Mesenchymal stem cell (in vitro differentiated cells and primary cell): ENCODE results near the gene MBP.

Source experiments
- DNase-seq: peaks from one replicate; pipeline ENCODE4 v3.0.0-alpha.2; 2013
- H2AFZ ChIP-seq: one replicate; pipeline ENCODE4 v1.6.1; 2013; ENCODE audit warnings: low read depth, mild to moderate bottlenecking, control low read depth, inconsistent platforms, low read length, moderate library complexity
- H2AK5ac ChIP-seq: 2 replicates; pipeline ENCODE4 v1.6.1; 2013; ENCODE audit warnings: low read length, moderate library complexity, mild to moderate bottlenecking, inconsistent platforms; ENCODE audit not compliant: severe bottlenecking
- H2BK120ac ChIP-seq: one replicate; pipeline ENCODE4 v1.6.1; 2013; ENCODE audit warnings: low read depth, mild to moderate bottlenecking, inconsistent platforms, low read length, moderate library complexity
- H2BK12ac ChIP-seq, 2 experiments: one replicate each; pipeline ENCODE4 v1.6.1; 2013; ENCODE audit warnings: inconsistent platforms in 2 of 2, low read length in 2 of 2, mild to moderate bottlenecking in 2 of 2, moderate library complexity in 2 of 2, control low read depth in 1 of 2
- H2BK15ac ChIP-seq: one replicate; pipeline ENCODE4 v1.6.1; 2013; ENCODE audit warnings: mild to moderate bottlenecking, low read depth, inconsistent platforms; ENCODE audit not compliant: poor library complexity, severe bottlenecking
- H2BK5ac ChIP-seq: 2 replicates; pipeline ENCODE4 v1.6.1; 2013; ENCODE audit warnings: low read depth, mild to moderate bottlenecking, low read length, control low read depth, inconsistent platforms; ENCODE audit not compliant: poor library complexity, severe bottlenecking
- H3K14ac ChIP-seq, 2 experiments: one replicate each; pipeline ENCODE4 v1.6.1; 2013; ENCODE audit warnings: inconsistent platforms in 2 of 2, low read length in 2 of 2, control low read depth in 1 of 2, mild to moderate bottlenecking in 1 of 2, moderate library complexity in 1 of 2
- H3K18ac ChIP-seq, 2 experiments: one replicate each; pipeline ENCODE4 v1.6.1; 2013; ENCODE audit warnings: inconsistent platforms in 2 of 2, low read length in 2 of 2, control low read depth in 1 of 2, low read depth in 1 of 2, mild to moderate bottlenecking in 1 of 2
- H3K23ac ChIP-seq, 2 experiments: one replicate each; pipeline ENCODE4 v1.6.1; 2013; ENCODE audit warnings: inconsistent platforms in 2 of 2, low read length in 2 of 2, mild to moderate bottlenecking in 2 of 2, moderate library complexity in 2 of 2, control low read depth in 1 of 2
- H3K27ac ChIP-seq: 2 replicates; pipeline ENCODE4 v1.5.1; 2013; ENCODE audit warnings: mild to moderate bottlenecking, moderate library complexity, low read length, control low read depth, inconsistent platforms; ENCODE audit not compliant: poor library complexity, severe bottlenecking
- H3K27me3 ChIP-seq, 2 experiments: 2 replicates each; pipeline versions ENCODE4 v1.6.1 to v1.7.0; 2013; ENCODE audit warnings: low read length in 2 of 2, mild to moderate bottlenecking in 2 of 2, moderate library complexity in 2 of 2, control low read depth in 1 of 2, inconsistent platforms in 1 of 2; ENCODE audit not compliant: control insufficient read depth in 1 of 2, insufficient read depth in 1 of 2
- H3K36me3 ChIP-seq, 2 experiments: 2 replicates each; pipeline versions ENCODE4 v1.6.1 to v1.7.0; 2013; ENCODE audit warnings: low read length in 2 of 2, control low read depth in 1 of 2, inconsistent platforms in 1 of 2, low read depth in 1 of 2, mild to moderate bottlenecking in 1 of 2; ENCODE audit not compliant: insufficient read depth in 2 of 2, control insufficient read depth in 1 of 2
- H3K4ac ChIP-seq, 2 experiments: one replicate each; pipeline ENCODE4 v1.6.1; 2013; ENCODE audit warnings: inconsistent platforms in 2 of 2, low read length in 2 of 2, mild to moderate bottlenecking in 2 of 2, moderate library complexity in 2 of 2, control low read depth in 1 of 2, low read depth in 1 of 2
- H3K4me1 ChIP-seq: 2 replicates; pipeline ENCODE4 v1.6.1; 2013; ENCODE audit warnings: low read depth, low read length, control low read depth; ENCODE audit not compliant: control insufficient read depth, insufficient read depth
- H3K4me2 ChIP-seq: 2 replicates; pipeline ENCODE4 v1.6.1; 2013; ENCODE audit warnings: low read length, mild to moderate bottlenecking, inconsistent platforms; ENCODE audit not compliant: poor library complexity, severe bottlenecking
- H3K4me3 ChIP-seq, 2 experiments: 2 replicates each; pipeline versions ENCODE4 v1.5.1 to v1.7.0; 2013; ENCODE audit warnings: low read length in 2 of 2, mild to moderate bottlenecking in 2 of 2, control low read depth in 1 of 2, low read depth in 1 of 2; ENCODE audit not compliant: insufficient read depth in 1 of 2
- H3K79me1 ChIP-seq: replicated peaks from 2 replicates; pipeline ENCODE4 v1.6.1; 2013; ENCODE audit warnings: mild to moderate bottlenecking, control low read depth, low read length, inconsistent platforms; ENCODE audit not compliant: poor library complexity, severe bottlenecking
- H3K9ac ChIP-seq: 2 replicates; pipeline ENCODE4 v1.7.0; 2013; ENCODE audit warnings: mild to moderate bottlenecking, low read length, moderate library complexity
- H3K9me3 ChIP-seq: 2 replicates; pipeline ENCODE4 v1.7.0; 2013; ENCODE audit warnings: mild to moderate bottlenecking, low read length; ENCODE audit not compliant: control insufficient read depth
- H4K8ac ChIP-seq: one replicate; pipeline ENCODE4 v1.6.1; 2013; ENCODE audit warnings: inconsistent platforms, mild to moderate bottlenecking, low read length, moderate library complexity
- H4K91ac ChIP-seq: one replicate; pipeline ENCODE4 v1.6.1; 2013; ENCODE audit warnings: mild to moderate bottlenecking, low read length, inconsistent platforms
- WGBS: methylation state at CpG from one replicate; pipeline ENCODE4 v1.1.7; 2013; ENCODE audit warnings: mixed read lengths; 5-methylcytosine and 5-hydroxymethylcytosine counted together

Gene MBP

GRCh38 chr18:77051581-77052296 lies 80.8 kb downstream of the MBP start:
- H3K23ac ChIP-seq, result no peak overlapping the region
- H3K4me1 ChIP-seq, result peaks cover 23% of the 10 kb centered on the region
- H2BK15ac ChIP-seq, result no peak overlapping the region
- H3K18ac ChIP-seq, result no peak overlapping the region
- peaks cover 21% of the 10 kb centered on the region for H3K79me1 ChIP-seq
- DNase-seq, result no peak
- H3K14ac ChIP-seq, result no peak overlapping the region
- H3K4me3 ChIP-seq, result no peak overlapping the region
- H3K4ac ChIP-seq, result no peak overlapping the region
- no peak overlapping the region for H2BK12ac ChIP-seq
- no peak overlapping the region for H2AK5ac ChIP-seq
- WGBS, result 96% methylated on average over 8 of the region's 14 CpGs
- H3K9me3 ChIP-seq, result no peaks in the 10 kb centered on the region
- H4K91ac ChIP-seq, result no peak overlapping the region
- no peak overlapping the region for H3K9ac ChIP-seq
- no peak overlapping the region for H3K27ac ChIP-seq
- H4K8ac ChIP-seq, result no peak overlapping the region
- no peak overlapping the region for H2AFZ ChIP-seq
- no peak overlapping the region for H2BK5ac ChIP-seq
- peaks cover 12 to 23% of the 10 kb centered on the region in 2 experiments for H3K36me3 ChIP-seq
- H3K27me3 ChIP-seq, result no peaks in the 10 kb centered on the region
- no peak overlapping the region for H2BK120ac ChIP-seq
- no peak overlapping the region for H3K4me2 ChIP-seq

- Histone ChIP-seq H3K4me1 (peaks cover 14% of the 10 kb centered on the region), H4K8ac (no peak overlapping the region), H2BK5ac (no peak overlapping the region), H4K91ac (no peak overlapping the region), H3K4ac (no peak overlapping the region), H2AK5ac (no peak overlapping the region), H2BK12ac (no peak overlapping the region), H3K23ac (no peak overlapping the region), H3K27me3 (no peaks in the 10 kb centered on the region), H3K27ac (no peak overlapping the region), H3K9ac (peak overlapping the region; percentile 84), H3K4me3 (no peak overlapping the region), H3K79me1 (peaks cover 21% of the 10 kb centered on the region), H2AFZ (no peak overlapping the region), H3K36me3 (peaks cover 16 to 39% of the 10 kb centered on the region in 2 experiments), H3K18ac (no peak overlapping the region), H2BK15ac (no peak overlapping the region), H3K9me3 (no peaks in the 10 kb centered on the region), H2BK120ac (no peak overlapping the region), H3K4me2 (no peak overlapping the region), H3K14ac (no peak overlapping the region)
- DNase-seq, result no peak
- WGBS, result 64% methylated on average over 2 of the region's 4 CpGs
These were observed 82.6 kb downstream of the MBP start for GRCh38 chr18:77049938-77050337.

DNA sequence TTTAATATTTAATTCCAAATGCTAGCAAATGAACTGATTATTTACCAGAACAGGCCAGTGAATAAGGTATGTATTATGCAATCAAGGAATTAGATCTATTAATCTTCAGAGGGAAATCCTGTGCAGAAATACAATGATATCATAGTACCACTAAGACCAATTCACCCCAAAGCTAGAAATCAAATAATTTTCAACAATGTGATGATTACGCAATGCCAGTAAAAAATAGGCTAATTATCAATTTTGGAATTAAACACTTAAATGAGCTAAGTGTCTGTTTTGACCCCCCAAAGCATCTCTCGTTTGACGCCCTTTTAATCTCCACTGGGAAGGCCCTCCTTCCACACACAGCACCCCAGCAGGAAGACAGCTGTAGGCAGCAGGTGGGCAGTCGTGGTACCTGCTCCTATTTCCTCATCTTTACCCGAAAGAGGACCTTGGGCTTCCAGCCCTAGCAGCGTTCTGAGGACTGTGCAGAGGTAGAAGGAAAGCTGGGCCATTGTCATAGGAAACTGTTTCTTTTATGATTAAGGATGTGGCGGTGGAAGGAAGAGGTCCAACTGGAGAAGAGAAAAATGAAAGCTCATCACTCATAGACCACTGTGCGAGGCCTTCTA lies 84.7 kb downstream of the MBP start:
- no peak overlapping the region for H3K4me3 ChIP-seq
- no peak overlapping the region for H3K4ac ChIP-seq
- no peak overlapping the region for H2BK120ac ChIP-seq
- H3K14ac ChIP-seq, result no peak overlapping the region
- H2AFZ ChIP-seq, result no peak overlapping the region
- H3K9me3 ChIP-seq, result no peaks in the 10 kb centered on the region
- H3K79me1 ChIP-seq, result peaks cover 24% of the 10 kb centered on the region
- no peak overlapping the region for H3K4me2 ChIP-seq
- no peak overlapping the region for H4K8ac ChIP-seq
- no peak overlapping the region for H2BK15ac ChIP-seq
- no peak overlapping the region for H3K9ac ChIP-seq
- WGBS, result 80% methylated on average over 6 of the region's 8 CpGs
- H3K4me1 ChIP-seq, result peaks cover 17% of the 10 kb centered on the region
- no peaks in the 10 kb centered on the region for H3K27me3 ChIP-seq
- H4K91ac ChIP-seq, result no peak overlapping the region
- no peak overlapping the region for H2BK5ac ChIP-seq
- H3K18ac ChIP-seq, result no peak overlapping the region
- H3K23ac ChIP-seq, result no peak overlapping the region
- no peak overlapping the region for H2BK12ac ChIP-seq
- H3K36me3 ChIP-seq, result peaks cover 13 to 34% of the 10 kb centered on the region in 2 experiments
- DNase-seq, result no peak
- H2AK5ac ChIP-seq, result no peak overlapping the region
- no peak overlapping the region for H3K27ac ChIP-seq

GRCh38 chr18:77046994-77047393 lies 85.6 kb downstream of the MBP start:
- H3K27ac ChIP-seq, result no peak overlapping the region
- H2AK5ac ChIP-seq, result no peak overlapping the region
- peaks cover 17% of the 10 kb centered on the region for H3K79me1 ChIP-seq
- no peaks in the 10 kb centered on the region for H3K9me3 ChIP-seq
- H2BK5ac ChIP-seq, result no peak overlapping the region
- no peak overlapping the region for H2AFZ ChIP-seq
- 97% methylated on average over 17 of the region's 17 CpGs for WGBS
- no peak overlapping the region for H4K8ac ChIP-seq
- no peak for DNase-seq
- H3K4ac ChIP-seq, result no peak overlapping the region
- no peak overlapping the region for H3K9ac ChIP-seq
- H3K36me3 ChIP-seq, result peaks cover 9 to 34% of the 10 kb centered on the region in 2 experiments
- no peak overlapping the region for H3K23ac ChIP-seq
- no peaks in the 10 kb centered on the region for H3K27me3 ChIP-seq
- H3K18ac ChIP-seq, result no peak overlapping the region
- H2BK120ac ChIP-seq, result no peak overlapping the region
- peaks cover 17% of the 10 kb centered on the region for H3K4me1 ChIP-seq
- no peak overlapping the region for H4K91ac ChIP-seq
- H3K4me3 ChIP-seq, result no peak overlapping the region
- no peak overlapping the region for H3K14ac ChIP-seq
- no peak overlapping the region for H2BK15ac ChIP-seq
- H2BK12ac ChIP-seq, result no peak overlapping the region
- no peak overlapping the region for H3K4me2 ChIP-seq
